H1 (cell line): ENCODE results near the gene SRSF1. TPM values are rescaled to one million over a fixed set of nuclear protein-coding genes. Genes with fewer than 3 reads are reported as not detected.

Experiments used
- CTCF ChIA-PET: fragments of 300-600 bp; sonication (Branson Sonifier 250); formaldehyde crosslinking; loops from one replicate; lab custom pipeline; 2021; ENCODE audit not compliant: partially characterized antibody; lab: Charles Lee
- POLR2A ChIA-PET: fragments of 300-600 bp; sonication (Branson Sonifier 250); formaldehyde crosslinking; loops from one replicate; lab custom pipeline; 2021; ENCODE audit warnings: inconsistent platforms; ENCODE audit not compliant: partially characterized antibody; lab: Charles Lee
- DNase-seq, 2 experiments: peaks; one replicate each; pipeline versions ENCODE4 v3.0.0 to v3.0.0-alpha.2; 2010 to 2022; ENCODE audit warnings: low spot score in 2 of 2, low read depth in 1 of 2, mixed read lengths in 1 of 2
- FAIRE-seq: peaks from 2 replicates; lab custom pipeline; 2011; peaks lifted over from hg19 to GRCh38; lab: Jason Lieb, UNC
- H2AFZ ChIP-seq: 2 replicates; pipeline ENCODE4 v1.8.1; 2012; ENCODE audit warnings: low read length, inconsistent platforms
- H2AK5ac ChIP-seq: 2 replicates; pipeline ENCODE4 v1.6.1; 2013; ENCODE audit warnings: low read depth, low read length
- H2BK120ac ChIP-seq: replicated peaks from 2 replicates; pipeline ENCODE3; 2013; ENCODE audit warnings: low read depth, low read length, inconsistent platforms
- H2BK12ac ChIP-seq: 2 replicates; pipeline ENCODE4 v1.6.1; 2013; ENCODE audit warnings: low read depth, low read length
- H2BK15ac ChIP-seq: 2 replicates; pipeline ENCODE4 v1.6.1; 2013; ENCODE audit warnings: low read length
- H2BK20ac ChIP-seq: 2 replicates; pipeline ENCODE4 v1.6.1; 2013; ENCODE audit warnings: low read length
- H2BK5ac ChIP-seq: 2 replicates; pipeline ENCODE4 v1.6.1; 2013; ENCODE audit warnings: low read depth, low read length
- H3K14ac ChIP-seq: 2 replicates; pipeline ENCODE4 v1.6.1; 2013; ENCODE audit warnings: inconsistent platforms; ENCODE audit not compliant: insufficient read length
- H3K18ac ChIP-seq: 2 replicates; pipeline ENCODE4 v1.6.1; 2013; ENCODE audit warnings: low read length; ENCODE audit errors: extremely low read depth
- H3K23ac ChIP-seq: 2 replicates; pipeline ENCODE4 v1.6.1; 2013; ENCODE audit warnings: inconsistent platforms; ENCODE audit not compliant: insufficient read length
- H3K23me2 ChIP-seq: 2 replicates; pipeline ENCODE4 v1.6.1; 2013; ENCODE audit warnings: low read depth, low read length
- H3K27ac ChIP-seq: 2 replicates; pipeline ENCODE4 v1.6.1; 2011; ENCODE audit warnings: low read depth, low read length, inconsistent platforms
- H3K27me3 ChIP-seq, 4 experiments: replicated peaks in 1 of 4; 1 replicate in 1 of 4; 2 replicates in 3 of 4; pipeline versions ENCODE4 v1.6.1 to v1.8.1; 2011 to 2013; ENCODE audit warnings: low read length in 3 of 4, mild to moderate bottlenecking in 3 of 4, inconsistent platforms in 2 of 4, mixed read lengths in 2 of 4, moderate library complexity in 1 of 4; ENCODE audit not compliant: control insufficient read depth in 3 of 4, insufficient read depth in 3 of 4; ENCODE audit errors: extremely low read depth in 1 of 4
- H3K36me3 ChIP-seq, 4 experiments: 2 replicates each; pipeline versions ENCODE4 v1.6.1 to v1.8.1; 2011 to 2013; ENCODE audit warnings: mild to moderate bottlenecking in 4 of 4, low read length in 3 of 4, moderate library complexity in 2 of 4, control low read depth in 1 of 4, inconsistent platforms in 1 of 4; ENCODE audit not compliant: insufficient read depth in 4 of 4, control insufficient read depth in 2 of 4
- H3K4ac ChIP-seq: replicated peaks from 2 replicates; pipeline ENCODE3; 2013; ENCODE audit warnings: low read length, low read depth, mixed read lengths, inconsistent platforms; ENCODE audit not compliant: insufficient read length
- H3K4me1 ChIP-seq, 4 experiments: replicated peaks in 1 of 4; 1 replicate in 1 of 4; 2 replicates in 3 of 4; pipeline versions ENCODE4 v1.6.1 to v1.8.1; 2011 to 2013; ENCODE audit warnings: low read length in 3 of 4, inconsistent platforms in 2 of 4, mixed read lengths in 1 of 4; ENCODE audit not compliant: insufficient read depth in 4 of 4, control insufficient read depth in 3 of 4
- H3K4me2 ChIP-seq, 2 experiments: 2 replicates each; pipeline versions ENCODE4 v1.6.1 to v1.8.1; 2011 to 2013; ENCODE audit warnings: low read depth in 2 of 2, low read length in 2 of 2, control low read depth in 1 of 2, inconsistent platforms in 1 of 2, mild to moderate bottlenecking in 1 of 2; ENCODE audit not compliant: insufficient read depth in 1 of 2
- H3K4me3 ChIP-seq, 4 experiments: fragments of 200-600, 300-600 bp in 1 of 4; sonication (generic), shearing (Covaris generic), sonication (Bioruptor Twin) in 1 of 4; 2 replicates each; pipeline versions ENCODE4 v1.5.1 to v1.8.1; 2011 to 2016; ENCODE audit warnings: low read length in 4 of 4, low read depth in 3 of 4, control low read depth in 2 of 4, inconsistent platforms in 2 of 4, mild to moderate bottlenecking in 2 of 4, mixed read lengths in 1 of 4, moderate library complexity in 1 of 4; ENCODE audit not compliant: insufficient read depth in 2 of 4; ENCODE audit errors: extremely low read depth in 1 of 4
- H3K56ac ChIP-seq: replicated peaks from 2 replicates; pipeline ENCODE3; 2013; ENCODE audit warnings: low read depth, mild to moderate bottlenecking, mixed read lengths, low read length, inconsistent platforms; ENCODE audit not compliant: insufficient read length
- H3K79me1 ChIP-seq: 2 replicates; pipeline ENCODE4 v1.6.1; 2013; ENCODE audit warnings: low read depth, low read length, control low read depth
- H3K79me2 ChIP-seq, 2 experiments: 2 replicates each; pipeline versions ENCODE4 v1.6.1 to v1.8.1; 2012 to 2013; ENCODE audit warnings: low read length in 2 of 2, mild to moderate bottlenecking in 2 of 2, inconsistent platforms in 1 of 2; ENCODE audit not compliant: insufficient read depth in 2 of 2, control insufficient read depth in 1 of 2
- H3K9ac ChIP-seq, 4 experiments: replicated peaks in 1 of 4; 1 replicate in 1 of 4; 2 replicates in 3 of 4; pipeline versions ENCODE4 v1.6.1 to v1.8.1; 2011 to 2013; ENCODE audit warnings: low read depth in 3 of 4, low read length in 3 of 4, control low read depth in 2 of 4, mild to moderate bottlenecking in 2 of 4, moderate library complexity in 2 of 4, inconsistent platforms in 1 of 4; ENCODE audit errors: extremely low read depth in 1 of 4
- H3K9me3 ChIP-seq, 2 experiments: 2 replicates each; pipeline versions ENCODE4 v1.6.1 to v1.8.1; 2012 to 2013; ENCODE audit warnings: mild to moderate bottlenecking in 2 of 2, moderate library complexity in 2 of 2, control low read depth in 1 of 2, inconsistent platforms in 1 of 2, low read depth in 1 of 2, low read length in 1 of 2, mixed read lengths in 1 of 2; ENCODE audit not compliant: insufficient read depth in 2 of 2
- H4K20me1 ChIP-seq, 2 experiments: replicated peaks in 1 of 2; 2 replicates each; pipeline versions ENCODE3 to v1.8.1; 2011 to 2013; ENCODE audit warnings: inconsistent platforms in 2 of 2, low read length in 2 of 2, mild to moderate bottlenecking in 1 of 2; ENCODE audit not compliant: insufficient read depth in 2 of 2, control insufficient read depth in 1 of 2
- H4K5ac ChIP-seq: 2 replicates; pipeline ENCODE4 v1.6.1; 2013; ENCODE audit warnings: low read length, low read depth, mixed read lengths, inconsistent platforms; ENCODE audit not compliant: insufficient read length
- H4K8ac ChIP-seq: 2 replicates; pipeline ENCODE4 v1.8.0; 2013; ENCODE audit warnings: mild to moderate bottlenecking, moderate library complexity, low read length, inconsistent platforms; ENCODE audit not compliant: insufficient read depth; ENCODE audit errors: extremely low read depth
- H4K91ac ChIP-seq: replicated peaks from 2 replicates; pipeline ENCODE3; 2013; ENCODE audit warnings: low read length, mixed read lengths, inconsistent platforms; ENCODE audit not compliant: insufficient read length
- RAD21 ChIP-seq, 2 experiments: IDR thresholded peaks in 1 of 2; conservative IDR thresholded peaks in 1 of 2; 2 replicates each; pipeline ENCODE4 v1.6.1; 2011; ENCODE audit warnings: low read depth in 2 of 2, low read length in 2 of 2, improper control_type of control experiment in 1 of 2, inconsistent platforms in 1 of 2, mild to moderate bottlenecking in 1 of 2, moderate library complexity in 1 of 2
- SAP30 ChIP-seq: fragments of 300-600 bp; sonication (generic); IDR thresholded peaks from 2 replicates; pipeline ENCODE4 v1.7.1; 2012; ENCODE audit warnings: low read length, moderate library complexity, mild to moderate bottlenecking, inconsistent platforms; ENCODE audit not compliant: insufficient read depth, insufficient replicate concordance
- WGBS, 2 experiments: shearing (Covaris generic) in 1 of 2; methylation state at CpG; one replicate each; pipeline versions ENCODE4 v1.1.6 to v1.1.7; 2013 to 2015; ENCODE audit warnings: low lambda C conversion rate in 2 of 2, mixed read lengths in 2 of 2, inconsistent platforms in 1 of 2, low coverage in 1 of 2, missing lambda C conversion rate in 1 of 2; ENCODE audit not compliant: insufficient replicate concordance in 2 of 2, insufficient coverage in 1 of 2, insufficient read length in 1 of 2; ENCODE audit errors: extremely low coverage in 1 of 2, missing lambda C conversion rate in 1 of 2; 5-methylcytosine and 5-hydroxymethylcytosine counted together
- polyA plus RNA-seq, 7 experiments: library from polyadenylated mRNA; depleted of rRNA in 3 of 7; stranded (reverse) in 5 of 7; unstranded in 2 of 7; fragments of >200 nt in 5 of 7; fragments of 200-250 nt in 2 of 7; gene quantifications; 1 replicate in 5 of 7; 2 replicates in 1 of 7; 4 replicates in 1 of 7; pipeline versions ENCODE4 v1.2.1 to v1.2.3, GENCODE V29; 2011 to 2013; ENCODE audit warnings: missing spikeins in 2 of 7, mixed read lengths in 2 of 7
- total RNA-seq: library from RNA; stranded (reverse); fragmentation: NEBNext Ultra II Directional; extraction: Animal tissue kit (Norgen Biotek cat#: 25700); gene quantifications from 2 replicates; pipeline ENCODE4 v1.2.1, GENCODE V29; 2021

The SRSF1 gene
- total and polyA plus RNA-seq, 2 of the 8 experiments (the other 6 are each of a cell fraction or from before 2014, with no cell fraction given): 149 to 429 TPM

GRCh38 chr17:57966875-57967274 lies 40.2 kb downstream of the SRSF1 start:
- Histone ChIP-seq H3K9ac (no peak overlapping the region), H3K4me3 (no peak overlapping the region), H3K4me1 (peaks cover 0 to 6% (median 0%) of the 10 kb centered on the region in 4 experiments; a peak in 3 of 7 replicates), H2BK15ac (no peak overlapping the region), H3K79me2 (no peaks in the 10 kb centered on the region), H3K23me2 (no peaks in the 10 kb centered on the region), H2AFZ (no peak overlapping the region), H2BK5ac (no peak overlapping the region), H4K20me1 (peaks cover 0 to 1% of the 10 kb centered on the region in 2 experiments), H2BK12ac (no peak overlapping the region), H3K56ac (no peak overlapping the region), H3K23ac (no peak overlapping the region), H2BK120ac (no peak overlapping the region), H3K36me3 (no peaks in the 10 kb centered on the region), H3K9me3 (no peaks in the 10 kb centered on the region), H3K27ac (no peak overlapping the region), H4K91ac (no peak overlapping the region), H4K5ac (no peak overlapping the region), H3K18ac (no peak overlapping the region), H3K79me1 (no peaks in the 10 kb centered on the region), H4K8ac (no peak overlapping the region), H3K4ac (no peak overlapping the region), H3K27me3 (no peaks in the 10 kb centered on the region), H2AK5ac (no peak overlapping the region), H2BK20ac (no peak overlapping the region), H3K4me2 (no peak overlapping the region), H3K14ac (no peak overlapping the region)
- DNase-seq (no peak), FAIRE-seq (no peak)
- TF ChIP-seq RAD21 (IDR thresholded peaks at IDR 0.05 in 1 of 2, conservative IDR thresholded peaks at IDR 0.05 in 1 of 2; ENCODE audit: low read depth in 2 of 2, low read length in 2 of 2) (peak in 1 of 2 experiments; percentile 36; a peak in 2 of 4 replicates), SAP30 (no peak)
- ChIA-PET CTCF (interaction anchor here (1.1 to 11.1 kb wide), 11 partner anchors 13 to 133 kb away, joined by 3 to 96 read pairs (median 5); partner anchors contain the start of gene CUEDC1), POLR2A (interaction anchor here (1.3 to 2.8 kb wide), 3 partner anchors 9 to 14 kb away, joined by 3 to 12 read pairs (median 3); no protein-coding TSS in a partner anchor)
- 83% methylated on average over 5 of the region's 5 CpGs; no CpG with 5 or more reads in 1 of the 2 experiments for WGBS, 2 experiments
